IPS DF 4.7 (cell line): ENCODE measurements around the gene SH3PXD2A.
"Not testable (repeated sequence)": the region's sequence is repeated elsewhere in the genome, so short reads cannot be mapped to it uniquely, and the experiment has no call there.

Experiments
- DNase-seq: peaks from one replicate; pipeline ENCODE4 v3.0.0-alpha.2; 2013; ENCODE audit warnings: low spot score; ENCODE audit errors: extremely low read depth

Gene SH3PXD2A

DNA sequence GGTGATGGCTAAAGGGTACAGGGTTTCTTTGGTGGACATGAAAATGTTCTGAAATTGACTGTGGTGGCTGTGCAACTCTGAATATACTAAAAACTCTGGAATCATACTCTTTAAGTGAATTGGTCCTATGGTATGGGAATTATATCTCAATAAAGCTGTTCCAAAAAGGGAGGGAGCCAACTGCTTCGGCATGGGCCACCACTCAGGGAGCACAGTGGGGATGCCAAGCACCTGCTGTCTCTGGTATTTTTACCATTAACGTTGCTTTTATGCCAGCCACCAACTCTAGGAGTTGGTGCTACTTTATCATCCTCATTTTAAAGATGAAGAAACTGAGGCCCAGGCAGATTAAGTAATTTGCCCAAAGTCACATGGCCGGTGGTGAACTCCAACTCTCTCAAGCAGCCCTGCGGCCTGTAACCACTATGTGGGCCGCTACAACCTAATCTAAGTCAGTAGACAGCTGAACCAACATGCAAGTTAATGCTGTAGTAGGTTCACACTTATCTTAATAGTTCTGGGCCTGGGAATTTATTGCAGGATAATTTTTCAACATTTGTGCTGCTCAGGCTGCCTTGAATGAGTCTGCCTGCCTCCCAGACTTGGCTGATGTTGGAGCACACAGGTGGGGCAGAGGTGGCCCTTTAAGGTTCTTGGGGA, 20.8 kb downstream of the SH3PXD2A start:
- DNase-seq = no peak

DNA sequence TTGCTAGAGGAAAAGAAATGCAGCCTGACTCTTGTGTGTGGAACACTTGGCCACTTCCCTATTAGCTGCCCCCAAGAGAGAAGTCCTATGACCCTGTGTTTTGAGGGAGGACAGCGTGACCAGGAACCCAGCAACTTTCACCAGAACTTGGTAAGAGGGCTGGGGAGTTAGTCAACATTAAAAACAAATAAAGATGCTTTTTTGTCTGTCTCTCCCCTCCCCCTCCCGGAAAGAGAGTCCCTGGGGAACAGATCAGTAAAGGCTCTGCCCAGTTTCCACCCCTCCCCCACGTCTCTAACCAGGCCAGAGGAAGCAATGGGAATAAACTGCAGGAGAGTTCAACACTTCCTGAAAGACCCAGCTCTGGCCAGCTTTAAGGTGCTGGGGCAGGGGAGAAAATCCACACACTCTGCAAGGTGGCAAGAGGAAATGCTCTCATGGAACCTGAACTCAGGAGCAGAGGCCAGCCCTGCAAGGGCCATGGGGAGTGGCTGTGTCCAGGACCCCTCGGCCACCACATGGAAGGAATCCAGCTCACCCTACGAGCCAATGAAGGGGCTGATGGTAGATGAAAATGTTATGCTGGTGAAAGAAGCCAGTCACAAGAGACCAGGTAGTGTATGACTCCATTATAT, 21.5 kb downstream of the SH3PXD2A start:
- DNase-seq = no peak

DNA sequence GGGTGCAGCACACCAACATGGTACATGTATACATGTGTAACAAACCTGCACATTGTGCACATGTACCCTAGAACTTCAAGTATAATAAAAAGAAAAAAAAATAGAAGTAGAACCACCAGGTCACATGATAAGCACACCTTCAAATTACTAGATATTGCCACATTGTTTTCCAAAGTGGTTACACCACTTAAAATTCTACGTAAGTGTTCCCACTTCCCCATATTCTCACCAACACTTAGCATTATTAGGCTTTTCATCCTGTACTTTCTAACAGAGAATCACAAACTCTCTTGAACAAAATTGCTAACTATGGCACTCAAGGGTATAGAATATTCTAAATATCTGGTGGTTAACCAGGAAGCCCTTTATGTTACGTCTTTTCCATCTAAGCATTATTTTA, 22.6 kb downstream of the SH3PXD2A start:
- no peak for DNase-seq

DNA sequence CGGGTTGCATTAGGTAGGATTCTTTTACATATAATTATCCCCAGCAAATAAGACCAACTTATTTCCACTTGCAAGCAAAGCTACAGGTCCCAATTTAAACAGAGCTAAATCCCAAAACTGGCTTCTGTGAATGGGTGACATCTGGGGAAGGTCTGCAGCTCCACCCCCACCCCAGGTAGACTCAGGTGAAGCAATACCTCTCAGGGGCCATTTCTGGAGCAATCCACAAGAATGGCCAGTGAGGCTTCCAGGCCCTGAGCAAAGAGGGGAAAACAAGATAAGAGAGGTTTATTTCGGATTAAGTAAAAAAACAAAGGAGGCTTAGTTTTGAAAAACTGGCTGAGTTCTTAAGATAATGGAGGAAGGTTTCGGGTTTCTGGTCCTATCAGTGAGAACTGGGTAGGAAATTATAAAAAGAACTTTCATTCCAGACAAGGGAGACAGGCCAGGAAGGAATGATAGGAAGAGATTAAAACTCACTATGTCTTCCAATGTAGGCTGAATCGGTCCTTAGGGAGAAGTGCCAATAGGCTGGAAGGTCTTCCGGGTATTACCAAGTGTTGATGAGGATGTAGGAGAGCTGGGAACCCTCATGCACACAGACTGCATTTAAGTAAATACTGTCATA, 25.4 kb downstream of the SH3PXD2A start:
- no peak for DNase-seq

DNA sequence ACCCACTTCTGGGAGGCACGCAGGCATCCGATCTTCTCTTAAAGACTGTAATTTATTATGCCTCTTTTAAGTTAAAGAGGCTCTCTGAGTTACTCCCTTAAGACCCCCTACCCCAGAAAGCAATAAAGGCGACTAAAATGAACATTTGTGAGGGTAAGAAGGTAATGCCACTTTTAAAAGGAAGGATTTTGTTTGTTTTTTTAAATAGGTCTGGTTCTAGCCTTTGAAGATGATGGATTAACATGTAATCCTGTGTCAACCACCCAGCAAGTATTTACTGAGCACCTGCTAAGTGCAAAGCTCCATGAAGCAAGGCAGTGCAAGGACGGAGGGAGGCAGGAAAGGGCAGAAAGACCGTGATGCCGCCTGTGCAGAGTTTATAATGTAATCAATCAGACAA, 26.1 kb downstream of the SH3PXD2A start:
- DNase-seq = no peak

DNA sequence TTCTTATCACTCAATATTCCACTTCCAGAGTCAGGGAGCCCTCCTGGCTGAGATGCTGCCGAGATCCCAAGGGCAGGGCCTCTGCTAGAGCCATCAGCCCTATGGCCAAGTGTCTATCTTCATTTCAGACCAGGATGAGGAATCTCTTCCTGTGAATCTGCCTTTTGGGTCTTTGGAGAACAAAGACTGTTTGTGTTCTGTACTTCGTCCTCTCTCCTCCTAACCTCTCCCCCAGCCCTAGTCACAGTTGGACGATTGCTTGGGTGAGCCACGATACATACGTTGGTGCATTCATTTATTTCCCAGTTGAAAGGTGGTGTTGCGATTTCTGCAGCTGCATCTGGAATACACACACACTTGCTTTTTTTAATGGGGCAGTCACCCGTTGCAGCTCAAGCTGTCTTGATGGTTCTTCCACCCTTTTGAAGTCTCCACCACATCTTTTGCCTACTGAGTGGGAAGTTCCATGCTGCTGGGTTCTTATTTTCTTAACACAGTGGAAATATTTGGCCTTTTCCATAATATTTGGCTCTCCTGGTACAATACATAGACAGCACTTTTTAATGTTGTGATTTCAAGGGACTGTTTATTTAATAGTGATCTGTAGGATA, 26.7 kb downstream of the SH3PXD2A start:
- no peak for DNase-seq

DNA sequence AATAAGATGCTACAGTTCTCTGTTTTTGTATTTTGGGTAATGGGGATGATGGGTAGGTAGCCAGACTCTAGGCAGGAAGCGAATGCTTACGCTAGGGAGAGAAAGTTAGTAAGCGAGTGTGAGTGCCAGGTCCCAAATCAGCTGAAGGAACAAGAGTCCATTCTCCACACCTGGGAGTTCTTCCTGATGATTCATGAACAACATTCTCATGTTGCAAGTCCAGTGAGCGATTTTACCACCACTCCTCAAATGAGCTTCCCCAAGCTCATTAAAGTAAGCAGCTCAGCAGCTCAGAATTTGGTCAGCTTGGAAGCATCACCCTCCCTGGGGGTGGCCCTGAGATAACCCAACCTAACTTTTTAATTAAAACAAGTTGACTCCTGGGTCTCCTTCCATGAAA, 27.3 kb downstream of the SH3PXD2A start:
- DNase-seq = no peak

DNA sequence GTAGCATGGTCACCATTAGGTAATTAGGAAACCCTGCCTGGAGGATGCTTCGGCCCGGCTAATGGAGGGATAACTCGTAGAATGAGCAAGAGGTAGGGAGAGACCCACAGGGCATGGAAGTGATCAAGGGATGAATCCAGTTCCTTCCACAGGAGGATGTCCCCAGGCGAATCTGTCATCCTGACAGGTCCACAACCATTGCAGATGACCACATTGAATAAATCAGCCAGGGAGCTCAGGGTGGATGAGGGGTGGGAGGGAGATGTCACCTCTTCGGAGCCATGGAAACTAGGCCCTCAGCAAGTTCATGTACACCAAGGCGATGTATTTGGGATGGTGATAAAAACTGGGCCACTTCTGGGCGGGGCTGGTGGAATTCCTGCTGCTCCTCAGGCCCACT, 28.5 kb downstream of the SH3PXD2A start:
- no peak for DNase-seq

DNA sequence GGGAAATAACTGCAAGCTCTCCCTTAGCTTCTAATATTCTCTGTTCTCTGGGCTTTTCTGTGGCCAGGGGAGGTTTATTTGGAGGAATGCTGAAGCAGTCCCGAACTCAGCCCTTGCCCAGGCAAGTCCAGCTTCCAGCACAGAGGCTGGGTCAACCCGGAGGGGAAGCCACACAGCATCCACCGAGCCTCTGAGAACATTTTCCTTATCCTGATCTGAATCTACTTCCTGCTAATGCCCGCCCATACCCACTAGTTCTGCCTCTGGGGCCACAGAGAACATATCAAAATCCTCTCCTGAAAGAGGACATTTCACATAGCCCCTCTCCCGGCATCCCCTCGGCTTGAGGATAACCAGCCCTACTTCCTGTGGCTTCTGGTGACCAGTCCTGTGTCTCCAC, 31.1 kb downstream of the SH3PXD2A start:
- DNase-seq = no peak

DNA sequence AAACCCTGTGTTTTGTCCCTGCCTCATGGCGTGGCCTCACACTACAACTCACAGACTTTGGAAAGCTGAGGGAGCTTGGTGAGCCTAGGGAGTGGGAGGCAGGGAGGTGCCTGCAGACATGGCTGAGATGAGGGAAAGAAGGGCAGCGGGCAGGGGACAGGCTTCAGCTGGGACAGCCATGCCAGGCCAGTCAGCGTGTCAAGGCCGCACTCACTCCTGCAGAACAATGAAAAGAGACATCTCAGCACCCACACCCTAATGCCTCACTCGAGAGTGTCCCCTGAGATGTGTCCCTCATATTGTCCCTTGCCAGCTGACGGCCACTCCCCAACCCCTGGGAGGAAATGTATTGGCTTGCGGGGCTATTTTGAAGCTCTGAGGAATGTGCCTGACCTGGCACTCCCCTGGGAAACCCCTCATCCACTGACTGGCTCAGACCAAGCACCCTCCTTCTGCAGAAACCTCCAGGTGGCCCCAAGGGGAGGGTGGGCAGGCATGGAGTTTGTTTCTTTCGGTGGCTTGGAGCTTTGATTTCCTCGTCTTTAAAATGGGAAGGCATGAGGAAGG, 31.6 kb downstream of the SH3PXD2A start:
- DNase-seq = no peak

DNA sequence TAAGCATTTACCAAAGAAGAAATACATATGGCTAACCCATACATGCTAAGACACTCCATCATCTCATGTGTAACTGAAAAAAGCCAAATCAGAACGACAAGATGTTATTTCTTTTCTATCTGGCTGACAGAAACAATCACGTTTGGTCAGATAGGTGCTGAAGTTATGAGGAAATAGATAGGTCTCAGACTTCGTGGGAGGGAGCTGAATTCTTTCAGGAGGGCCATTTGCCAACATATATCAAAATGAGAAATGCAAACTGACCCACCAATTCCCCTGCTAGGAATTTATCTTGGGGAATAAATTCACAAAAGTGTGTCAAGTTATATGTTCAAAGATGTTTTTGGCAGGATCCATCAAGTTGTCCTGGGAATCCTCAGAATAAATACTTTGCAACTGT, 32.6 kb downstream of the SH3PXD2A start:
- no peak for DNase-seq

DNA sequence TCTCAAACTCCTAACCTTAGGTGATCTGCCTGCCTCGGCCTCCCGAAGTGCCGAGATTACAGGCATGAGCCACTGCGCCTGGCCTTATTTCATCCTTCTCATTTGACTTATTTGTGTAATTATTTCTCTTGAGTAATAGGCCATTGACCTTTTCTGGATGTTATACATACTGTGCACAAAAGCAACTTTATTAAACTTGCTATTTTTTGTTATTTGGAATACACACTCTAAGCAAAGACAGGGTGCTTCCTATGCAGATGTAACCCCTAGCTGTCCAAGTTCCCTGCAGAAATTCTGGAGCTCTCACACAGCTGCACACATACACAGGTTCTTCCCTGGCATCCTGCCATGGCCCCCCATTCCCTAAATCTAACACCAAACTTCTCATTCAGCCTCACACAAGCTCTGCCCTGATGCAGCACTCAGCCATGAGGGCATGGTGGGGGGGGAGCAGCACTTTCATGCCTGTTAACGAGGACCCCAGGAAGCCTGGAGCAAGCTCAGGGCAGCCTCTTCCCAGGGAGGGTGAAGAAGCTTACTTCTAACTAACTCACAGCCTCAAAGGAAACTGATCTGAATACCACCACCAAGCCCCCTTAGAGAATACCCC, 33.2 kb downstream of the SH3PXD2A start:
- DNase-seq = no peak

DNA sequence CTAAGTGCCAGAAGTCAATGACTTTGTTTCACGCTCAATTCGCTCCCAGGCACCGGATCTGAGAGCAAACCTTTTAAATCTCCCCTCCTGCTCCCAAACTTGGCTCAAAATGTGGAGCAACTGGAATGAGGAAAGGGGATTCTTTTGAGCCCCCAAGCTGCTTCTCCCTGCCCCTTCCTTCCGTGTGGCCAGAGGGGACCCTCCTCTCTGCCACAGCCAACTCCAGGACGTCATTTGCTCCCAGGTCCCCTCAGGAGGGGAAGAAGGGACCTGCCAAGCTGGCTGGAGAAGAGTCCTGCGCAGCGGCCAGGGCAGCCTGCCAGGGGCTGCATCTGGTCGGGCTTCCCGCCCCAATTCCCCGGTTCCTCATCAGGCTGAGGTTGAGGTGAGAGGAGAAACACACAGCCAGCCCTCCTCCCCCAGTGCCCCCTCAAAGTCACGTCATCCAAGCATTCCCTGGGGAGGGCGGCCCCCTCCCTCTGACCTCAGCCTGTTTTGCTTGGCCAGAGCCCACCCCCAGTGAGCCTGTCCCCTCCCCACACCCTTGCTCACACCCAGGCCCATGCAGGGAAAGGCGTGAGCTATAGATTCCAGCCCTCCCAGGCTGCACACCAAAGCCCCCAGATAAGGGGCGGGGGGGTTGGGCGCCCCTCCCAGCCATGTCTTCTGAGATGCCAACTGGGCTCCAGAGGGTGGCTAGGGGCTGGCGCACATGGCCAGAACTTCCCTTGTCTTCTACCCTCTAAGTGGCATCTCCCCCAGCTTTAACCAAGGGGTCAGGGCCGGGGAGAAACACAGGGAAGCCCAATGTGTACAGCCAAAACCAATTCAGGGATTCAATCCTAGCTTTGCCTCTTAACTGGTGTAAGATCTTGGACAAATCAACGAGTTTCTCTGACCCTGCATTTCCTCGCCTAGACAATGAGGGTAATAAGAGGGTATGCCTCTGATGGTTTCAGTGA, 35.0 kb downstream of the SH3PXD2A start:
- DNase-seq = no peak

DNA sequence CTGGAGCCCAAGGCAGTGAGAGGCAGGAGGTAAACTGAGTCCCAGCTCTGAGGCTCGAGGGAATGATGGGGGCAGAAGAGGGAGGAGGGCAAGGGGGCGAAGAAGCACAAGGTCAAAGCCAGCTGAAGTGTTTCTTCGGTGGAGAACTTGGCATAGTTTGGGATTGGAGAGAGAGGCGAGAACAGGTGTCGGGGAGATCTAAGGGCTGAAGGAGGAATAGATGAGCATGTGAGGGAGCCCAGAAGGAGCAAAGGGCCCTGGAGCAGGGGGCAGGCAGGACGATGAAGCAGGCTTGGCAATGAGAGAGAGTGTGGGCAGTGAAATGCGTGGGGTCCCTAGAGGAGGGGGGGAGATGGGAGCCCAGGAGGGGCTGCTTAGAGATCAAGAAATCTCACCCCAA, 35.9 kb downstream of the SH3PXD2A start:
- no peak for DNase-seq

DNA sequence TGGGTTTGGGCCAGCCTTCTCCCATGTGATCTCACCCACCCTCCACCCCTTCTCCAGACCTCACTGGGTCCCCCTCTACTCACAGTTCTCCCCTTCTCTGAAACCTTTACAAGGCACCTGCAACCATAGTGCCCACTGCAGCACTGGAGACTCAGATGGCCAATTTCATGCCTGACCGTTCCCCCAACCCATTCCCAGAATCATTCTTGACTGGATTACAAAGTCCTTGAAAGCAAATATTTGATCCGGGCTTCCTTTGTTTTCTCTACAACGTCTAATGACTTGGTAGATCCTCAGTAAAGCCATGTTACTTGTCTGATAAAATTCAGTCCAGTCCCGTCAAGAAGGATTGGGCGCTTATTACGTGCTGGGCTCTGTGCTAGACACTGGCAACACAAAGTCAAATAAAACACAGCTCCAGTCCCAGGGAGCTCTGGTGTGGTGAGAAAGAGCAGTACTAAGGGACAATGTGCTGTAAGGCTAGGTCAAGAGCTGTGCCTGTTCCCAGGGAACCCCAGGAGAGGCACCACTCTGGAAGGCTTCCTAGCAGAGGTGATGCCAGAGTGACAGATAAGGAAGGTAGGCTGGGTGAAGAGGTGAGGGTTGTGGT, 36.5 kb downstream of the SH3PXD2A start:
- DNase-seq = no peak

DNA sequence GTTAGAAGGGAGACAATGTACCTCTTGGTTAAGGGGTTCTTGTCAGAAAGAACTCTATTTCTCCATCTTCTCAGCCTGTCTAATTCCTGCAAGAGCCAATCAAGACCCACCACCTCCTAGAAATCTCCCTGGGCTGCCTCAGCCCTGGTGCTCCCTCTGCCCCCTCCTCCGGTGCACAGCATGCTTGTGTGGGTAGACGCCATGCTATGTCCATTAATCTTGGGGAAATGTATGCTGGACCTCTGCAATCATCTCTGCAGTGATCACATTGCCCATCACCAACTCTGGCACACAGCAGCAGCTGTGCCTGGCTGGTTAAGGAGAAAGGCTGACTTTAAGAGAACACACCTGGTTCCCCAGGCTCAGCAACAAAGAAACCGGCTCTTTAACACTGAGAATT, 37.3 kb downstream of the SH3PXD2A start:
- DNase-seq = no peak

DNA sequence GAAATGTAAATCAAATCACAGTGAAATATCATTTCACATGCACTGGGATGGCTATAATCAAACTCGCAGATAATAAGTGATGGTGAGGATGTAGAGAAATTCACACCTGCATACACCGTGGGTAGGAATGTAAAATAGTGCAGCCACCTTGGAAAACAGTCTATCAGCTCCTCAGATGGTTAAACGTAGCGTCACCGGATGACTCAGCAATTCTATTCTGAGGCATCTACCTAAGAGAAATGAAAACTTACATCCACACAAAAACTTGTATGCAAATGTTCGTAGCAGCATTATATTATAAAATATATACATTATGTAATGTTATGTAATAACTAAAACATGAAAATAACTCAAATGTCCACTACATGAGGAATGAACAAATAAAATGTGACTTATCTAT, 38.9 kb downstream of the SH3PXD2A start:
- DNase-seq = no peak

DNA sequence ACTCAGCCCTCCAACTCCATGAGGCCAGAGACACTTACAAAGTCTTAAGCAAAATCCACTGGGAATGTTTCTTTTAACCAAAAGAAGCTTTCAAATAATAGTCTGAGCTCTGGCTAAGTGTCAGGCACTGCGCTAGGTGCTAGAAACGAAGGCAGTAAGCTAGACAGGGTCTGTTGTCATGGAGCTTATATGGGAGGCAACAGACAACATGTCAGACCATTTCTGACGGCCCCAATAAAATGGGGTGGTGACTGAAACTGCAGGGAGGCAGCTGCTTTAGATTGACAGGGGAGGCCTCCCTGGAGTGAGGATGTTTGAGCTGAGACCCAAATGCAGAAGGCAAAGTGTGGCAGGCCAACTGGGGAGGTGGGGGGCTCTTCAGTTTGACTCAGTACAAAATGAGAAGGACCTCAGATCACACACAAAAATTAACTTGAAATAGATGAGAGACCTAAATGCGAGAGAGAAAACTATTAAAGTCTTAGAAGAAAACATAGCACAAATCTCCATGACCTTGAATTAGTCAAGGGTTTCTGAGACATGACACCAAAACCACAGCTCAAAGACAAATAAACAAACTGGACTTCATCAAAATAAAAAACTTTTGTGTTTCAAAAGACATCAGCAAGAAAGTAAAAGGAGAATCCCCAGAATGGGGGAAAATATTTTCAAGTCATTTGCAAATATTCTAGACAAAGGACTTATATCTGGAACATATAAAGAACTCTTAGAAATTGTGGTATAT, 40.6 kb downstream of the SH3PXD2A start:
- no peak for DNase-seq

DNA sequence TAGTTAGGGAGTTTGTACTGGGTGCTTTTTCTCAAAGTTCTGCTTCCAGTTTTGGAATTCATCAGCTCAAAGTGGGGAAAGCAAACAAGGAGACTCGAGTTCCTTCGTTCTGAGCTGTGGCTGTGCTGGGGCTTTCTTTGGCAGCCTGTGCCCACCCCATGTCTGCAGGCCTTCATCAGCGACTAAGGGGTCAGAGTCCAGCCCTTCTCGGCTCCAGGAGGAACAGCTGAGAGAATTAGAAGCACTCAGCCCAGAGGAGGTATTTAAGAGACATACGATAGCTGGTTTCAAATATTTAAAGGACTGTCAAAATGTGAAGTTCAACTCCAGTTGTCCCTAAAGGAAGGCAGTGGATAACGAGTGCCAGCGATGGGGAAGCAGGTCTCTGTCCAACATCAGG, 41.3 kb downstream of the SH3PXD2A start:
- DNase-seq = no peak

DNA sequence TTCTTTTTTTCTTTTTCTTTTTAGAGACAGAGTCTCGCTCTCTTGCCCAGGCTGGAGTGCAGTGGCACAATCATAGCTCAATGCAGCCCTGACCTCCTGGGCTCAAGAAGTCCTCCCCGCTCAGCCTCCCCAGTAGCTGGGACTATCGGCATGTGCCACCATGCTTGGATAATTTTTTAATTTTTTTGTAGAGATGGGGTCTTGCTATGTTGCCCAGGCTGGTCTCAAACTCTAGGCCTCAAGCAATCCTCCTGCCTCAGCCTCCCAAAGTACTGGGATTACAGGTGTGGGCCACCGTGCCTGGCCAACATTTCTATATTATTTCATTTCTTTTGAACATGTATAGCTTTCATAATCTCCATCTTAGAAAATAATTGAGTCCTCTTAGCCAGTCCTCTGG, 42.1 kb downstream of the SH3PXD2A start:
- DNase-seq = not testable (repeated sequence)
